B cell (primary cell): Measurements from ENCODE around the gene KMT2C.

Experiments
- CTCF ChIP-seq: fragments of 200-600 bp; IDR thresholded peaks from one replicate; pipeline ENCODE4 v1.8.0; 2022; ENCODE audit warnings: antibody characterized with exemption, mild to moderate bottlenecking
- EZH2 ChIP-seq: IDR thresholded peaks from 2 replicates; pipeline ENCODE4 v1.6.1; 2012; ENCODE audit warnings: borderline replicate concordance, low read depth, mild to moderate bottlenecking, moderate library complexity, low read length; ENCODE audit not compliant: insufficient read depth, poor library complexity, severe bottlenecking

GRCh38 chr7:152115021-152115718 is 320.6 kb downstream of the KMT2C start:
- TF ChIP-seq CTCF (no peak), EZH2 (no peak)
